WTC11 (cell line): Measurements from ENCODE around the gene PARP12. TPM values are rescaled to one million over a fixed set of nuclear protein-coding genes. Genes with fewer than 3 reads are reported as not detected.

Experiments used
- ATAC-seq: fragments of 200-7000 bp; cut with Tn5 transposase; 2 replicates; pipeline ENCODE4 v1.10.0; 2021; ENCODE audit warnings: mild to moderate bottlenecking, moderate library complexity
- CTCF ChIA-PET: fragments of 300-600 bp; sonication (Branson Sonifier 250); formaldehyde crosslinking; loops from one replicate; lab custom pipeline; 2021; ENCODE audit warnings: antibody characterized with exemption; lab: Charles Lee
- POLR2A ChIA-PET: fragments of 350-600 bp; sonication (Branson Sonifier 250); formaldehyde crosslinking; loops from one replicate; lab custom pipeline; 2021; ENCODE audit warnings: antibody characterized with exemption; lab: Charles Lee
- DNase-seq: peaks from one replicate; pipeline ENCODE4 v3.0.0; 2021; ENCODE audit warnings: low spot score
- H3K27ac Mint-ChIP-seq: 2 replicates; pipeline ENCODE4 v1.8.0; 2021; ENCODE audit warnings: mixed read lengths
- H3K27me3 Mint-ChIP-seq: 2 replicates; pipeline ENCODE4 v1.8.0; 2021; ENCODE audit warnings: low read depth, mild to moderate bottlenecking, moderate library complexity, mixed read lengths
- H3K36me3 Mint-ChIP-seq: 2 replicates; pipeline ENCODE4 v1.8.0; 2021; ENCODE audit warnings: mixed read lengths
- H3K4me1 Mint-ChIP-seq: 2 replicates; pipeline ENCODE4 v1.8.0; 2022; ENCODE audit warnings: mixed read lengths
- H3K4me3 Mint-ChIP-seq: 2 replicates; pipeline ENCODE4 v1.8.0; 2021; ENCODE audit warnings: mild to moderate bottlenecking, moderate library complexity, mixed read lengths
- H3K9me3 Mint-ChIP-seq: 2 replicates; pipeline ENCODE4 v1.8.0; 2021; ENCODE audit warnings: mixed read lengths
- ATF1 ChIP-seq: sonication (generic); formaldehyde crosslinking; IDR thresholded peaks from 2 replicates; pipeline ENCODE4 v1.8.1; 2023; ENCODE audit warnings: mild to moderate bottlenecking, moderate library complexity, missing genetic modification reagents
- ELF4 ChIP-seq: sonication (generic); formaldehyde crosslinking; IDR thresholded peaks from 2 replicates; pipeline ENCODE4 v1.8.1; 2022; ENCODE audit warnings: low read depth, mild to moderate bottlenecking, moderate library complexity, missing genetic modification reagents
- FOXK1 ChIP-seq: sonication (generic); formaldehyde crosslinking; IDR thresholded peaks from 2 replicates; pipeline ENCODE4 v1.8.0; 2022; ENCODE audit warnings: mild to moderate bottlenecking, moderate library complexity, missing genetic modification reagents
- FOXP1 ChIP-seq: sonication (generic); formaldehyde crosslinking; IDR thresholded peaks from 2 replicates; pipeline ENCODE4 v1.8.0; 2022; ENCODE audit warnings: missing genetic modification reagents, mild to moderate bottlenecking, moderate library complexity, borderline replicate concordance
- GRHL2 ChIP-seq: fragments of 250-450 bp; sonication (Bioruptor Pico); IDR thresholded peaks from 2 replicates; pipeline ENCODE4 v1.8.0; 2022; ENCODE audit warnings: mild to moderate bottlenecking, moderate library complexity; ENCODE audit not compliant: insufficient replicate concordance, severe bottlenecking
- HMGA2 ChIP-seq: fragments of 250-450 bp; sonication (Bioruptor Pico); IDR thresholded peaks from 2 replicates; pipeline ENCODE4 v1.4.0; 2021; ENCODE audit warnings: mild to moderate bottlenecking, moderate library complexity
- MYBL2 ChIP-seq: sonication (generic); formaldehyde crosslinking; IDR thresholded peaks from 2 replicates; pipeline ENCODE4 v1.8.1; 2023; ENCODE audit warnings: mild to moderate bottlenecking, moderate library complexity, missing genetic modification reagents
- NFE2L1 ChIP-seq: sonication (generic); formaldehyde crosslinking; IDR thresholded peaks from 2 replicates; pipeline ENCODE4 v1.8.1; 2023; ENCODE audit warnings: missing genetic modification reagents
- NR1H2 ChIP-seq: sonication (generic); formaldehyde crosslinking; IDR thresholded peaks from 2 replicates; pipeline ENCODE4 v1.9.0; 2021; ENCODE audit warnings: mild to moderate bottlenecking, moderate library complexity, missing genetic modification reagents
- SP1 ChIP-seq: sonication (generic); formaldehyde crosslinking; conservative IDR thresholded peaks from 2 replicates; pipeline ENCODE4 v1.8.1; 2022; ENCODE audit warnings: missing genetic modification reagents
- ZNF263 ChIP-seq: sonication (generic); formaldehyde crosslinking; IDR thresholded peaks from 2 replicates; pipeline ENCODE4 v1.8.1; 2022; ENCODE audit warnings: low read depth, mild to moderate bottlenecking, moderate library complexity, missing genetic modification reagents
- ZNF396 ChIP-seq: fragments of 250-450 bp; sonication (Bioruptor Pico); IDR thresholded peaks from 2 replicates; pipeline ENCODE4 v1.8.0; 2021; ENCODE audit warnings: mild to moderate bottlenecking, moderate library complexity, borderline replicate concordance
- total RNA-seq: library from RNA; stranded (reverse); gene quantifications from 3 replicates; pipeline ENCODE4 v1.2.3, GENCODE V29; 2021
- TF ChIP-seq, protein P1 (sequence below): fragments of 250-450 bp; sonication (Bioruptor Pico); conservative IDR thresholded peaks from 2 replicates; pipeline ENCODE4 v1.9.0; 2021; ENCODE audit warnings: mild to moderate bottlenecking
- TF ChIP-seq, protein P2 (sequence below): sonication (generic); formaldehyde crosslinking; IDR thresholded peaks from 2 replicates; pipeline ENCODE4 v1.8.0; 2023; ENCODE audit warnings: missing genetic modification reagents, mild to moderate bottlenecking, borderline replicate concordance
- TF ChIP-seq, protein P3 (sequence below): fragments of 250-450 bp; sonication (Bioruptor Pico); IDR thresholded peaks from 2 replicates; pipeline ENCODE4 v1.8.0; 2021; ENCODE audit warnings: mild to moderate bottlenecking
- TF ChIP-seq, protein P4 (sequence below): sonication (generic); formaldehyde crosslinking; IDR thresholded peaks from 2 replicates; pipeline ENCODE4 v1.8.1; 2022; ENCODE audit warnings: low read depth, mild to moderate bottlenecking, moderate library complexity, missing genetic modification reagents, borderline replicate concordance
- TF ChIP-seq, protein P5 (sequence below): sonication (generic); formaldehyde crosslinking; IDR thresholded peaks from 2 replicates; pipeline ENCODE4 v1.8.1; 2023; ENCODE audit warnings: mild to moderate bottlenecking, missing genetic modification reagents, moderate library complexity
- TF ChIP-seq, protein P6 (sequence below): fragments of 250-450 bp; sonication (Bioruptor Pico); IDR thresholded peaks from 2 replicates; pipeline ENCODE4 v1.9.0; 2021; ENCODE audit warnings: moderate library complexity, mild to moderate bottlenecking, inconsistent platforms, borderline replicate concordance
- TF ChIP-seq, protein P7 (sequence below): sonication (generic); formaldehyde crosslinking; IDR thresholded peaks from 2 replicates; pipeline ENCODE4 v1.8.0; 2022; ENCODE audit warnings: mild to moderate bottlenecking, missing genetic modification reagents
- TF ChIP-seq, protein P8 (sequence below): sonication (generic); formaldehyde crosslinking; IDR thresholded peaks from 2 replicates; pipeline ENCODE4 v1.8.0; 2022; ENCODE audit warnings: mild to moderate bottlenecking, missing genetic modification reagents

Gene PARP12
- total RNA-seq, 1 experiment from 2014 or later: 9.1 TPM

DNA sequence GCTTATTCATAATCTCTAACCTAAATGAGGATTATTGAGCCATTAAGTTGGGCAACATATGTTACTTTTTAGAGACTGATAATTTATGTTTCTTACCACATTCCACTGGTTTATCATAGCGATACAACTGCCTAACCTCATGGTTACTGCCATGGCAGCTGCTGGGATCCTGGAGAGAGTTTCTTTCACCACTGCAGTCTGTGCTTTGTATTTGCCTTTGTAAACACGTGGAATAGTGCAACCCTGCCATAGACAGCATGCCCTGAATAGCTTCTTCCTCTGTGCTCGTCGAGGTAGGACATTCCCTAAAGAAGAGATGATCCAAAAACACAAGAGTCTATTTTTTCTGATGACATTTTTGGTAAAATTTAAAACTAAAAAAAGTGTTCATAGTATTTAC lies 33.7 kb upstream of the PARP12 start:
- TF ChIP-seq, protein P1, sequence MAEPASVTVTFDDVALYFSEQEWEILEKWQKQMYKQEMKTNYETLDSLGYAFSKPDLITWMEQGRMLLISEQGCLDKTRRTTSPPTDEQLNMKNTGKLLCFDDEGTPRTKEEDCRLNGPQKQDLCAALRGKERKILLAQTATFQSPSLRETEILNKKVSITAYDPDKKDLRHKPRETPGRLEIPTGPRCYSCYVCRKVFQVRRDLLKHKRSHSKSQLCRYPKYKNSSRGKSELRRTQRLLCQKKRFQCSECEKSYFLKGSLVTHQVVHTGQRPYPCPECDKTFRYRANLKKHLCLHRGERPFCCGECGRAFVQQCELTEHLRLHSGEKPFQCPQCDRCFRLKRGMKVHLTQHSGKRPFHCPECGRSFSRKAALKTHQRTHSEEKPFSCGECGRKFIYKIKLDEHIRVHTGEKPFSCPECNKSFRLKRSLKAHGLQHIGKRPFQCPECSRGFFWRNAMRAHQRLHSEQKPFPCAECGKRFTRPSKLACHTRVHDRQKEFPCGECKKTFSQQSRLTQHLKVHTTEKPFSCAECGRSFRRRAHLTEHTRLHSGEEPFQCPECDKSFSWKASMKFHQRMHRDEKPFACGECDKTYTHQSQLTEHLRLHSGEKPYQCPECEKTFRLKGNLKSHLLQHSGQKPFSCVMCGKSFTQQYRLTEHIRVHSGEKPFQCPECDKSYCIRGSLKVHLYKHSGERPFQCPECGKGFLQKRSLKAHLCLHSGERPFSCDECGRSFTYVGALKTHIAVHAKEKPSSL (CRISPR knock-in tag): no peak
- TF ChIP-seq, protein P2, sequence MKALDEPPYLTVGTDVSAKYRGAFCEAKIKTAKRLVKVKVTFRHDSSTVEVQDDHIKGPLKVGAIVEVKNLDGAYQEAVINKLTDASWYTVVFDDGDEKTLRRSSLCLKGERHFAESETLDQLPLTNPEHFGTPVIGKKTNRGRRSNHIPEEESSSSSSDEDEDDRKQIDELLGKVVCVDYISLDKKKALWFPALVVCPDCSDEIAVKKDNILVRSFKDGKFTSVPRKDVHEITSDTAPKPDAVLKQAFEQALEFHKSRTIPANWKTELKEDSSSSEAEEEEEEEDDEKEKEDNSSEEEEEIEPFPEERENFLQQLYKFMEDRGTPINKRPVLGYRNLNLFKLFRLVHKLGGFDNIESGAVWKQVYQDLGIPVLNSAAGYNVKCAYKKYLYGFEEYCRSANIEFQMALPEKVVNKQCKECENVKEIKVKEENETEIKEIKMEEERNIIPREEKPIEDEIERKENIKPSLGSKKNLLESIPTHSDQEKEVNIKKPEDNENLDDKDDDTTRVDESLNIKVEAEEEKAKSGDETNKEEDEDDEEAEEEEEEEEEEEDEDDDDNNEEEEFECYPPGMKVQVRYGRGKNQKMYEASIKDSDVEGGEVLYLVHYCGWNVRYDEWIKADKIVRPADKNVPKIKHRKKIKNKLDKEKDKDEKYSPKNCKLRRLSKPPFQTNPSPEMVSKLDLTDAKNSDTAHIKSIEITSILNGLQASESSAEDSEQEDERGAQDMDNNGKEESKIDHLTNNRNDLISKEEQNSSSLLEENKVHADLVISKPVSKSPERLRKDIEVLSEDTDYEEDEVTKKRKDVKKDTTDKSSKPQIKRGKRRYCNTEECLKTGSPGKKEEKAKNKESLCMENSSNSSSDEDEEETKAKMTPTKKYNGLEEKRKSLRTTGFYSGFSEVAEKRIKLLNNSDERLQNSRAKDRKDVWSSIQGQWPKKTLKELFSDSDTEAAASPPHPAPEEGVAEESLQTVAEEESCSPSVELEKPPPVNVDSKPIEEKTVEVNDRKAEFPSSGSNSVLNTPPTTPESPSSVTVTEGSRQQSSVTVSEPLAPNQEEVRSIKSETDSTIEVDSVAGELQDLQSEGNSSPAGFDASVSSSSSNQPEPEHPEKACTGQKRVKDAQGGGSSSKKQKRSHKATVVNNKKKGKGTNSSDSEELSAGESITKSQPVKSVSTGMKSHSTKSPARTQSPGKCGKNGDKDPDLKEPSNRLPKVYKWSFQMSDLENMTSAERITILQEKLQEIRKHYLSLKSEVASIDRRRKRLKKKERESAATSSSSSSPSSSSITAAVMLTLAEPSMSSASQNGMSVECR (CRISPR knock-in tag): no peak
- TF ChIP-seq, protein P3, sequence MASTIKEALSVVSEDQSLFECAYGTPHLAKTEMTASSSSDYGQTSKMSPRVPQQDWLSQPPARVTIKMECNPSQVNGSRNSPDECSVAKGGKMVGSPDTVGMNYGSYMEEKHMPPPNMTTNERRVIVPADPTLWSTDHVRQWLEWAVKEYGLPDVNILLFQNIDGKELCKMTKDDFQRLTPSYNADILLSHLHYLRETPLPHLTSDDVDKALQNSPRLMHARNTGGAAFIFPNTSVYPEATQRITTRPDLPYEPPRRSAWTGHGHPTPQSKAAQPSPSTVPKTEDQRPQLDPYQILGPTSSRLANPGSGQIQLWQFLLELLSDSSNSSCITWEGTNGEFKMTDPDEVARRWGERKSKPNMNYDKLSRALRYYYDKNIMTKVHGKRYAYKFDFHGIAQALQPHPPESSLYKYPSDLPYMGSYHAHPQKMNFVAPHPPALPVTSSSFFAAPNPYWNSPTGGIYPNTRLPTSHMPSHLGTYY (CRISPR knock-in tag): no peak
- TF ChIP-seq ZNF263 (no peak), FOXP1 (CRISPR knock-in tag) (no peak), SP1 (no peak)
- TF ChIP-seq, protein P4, sequence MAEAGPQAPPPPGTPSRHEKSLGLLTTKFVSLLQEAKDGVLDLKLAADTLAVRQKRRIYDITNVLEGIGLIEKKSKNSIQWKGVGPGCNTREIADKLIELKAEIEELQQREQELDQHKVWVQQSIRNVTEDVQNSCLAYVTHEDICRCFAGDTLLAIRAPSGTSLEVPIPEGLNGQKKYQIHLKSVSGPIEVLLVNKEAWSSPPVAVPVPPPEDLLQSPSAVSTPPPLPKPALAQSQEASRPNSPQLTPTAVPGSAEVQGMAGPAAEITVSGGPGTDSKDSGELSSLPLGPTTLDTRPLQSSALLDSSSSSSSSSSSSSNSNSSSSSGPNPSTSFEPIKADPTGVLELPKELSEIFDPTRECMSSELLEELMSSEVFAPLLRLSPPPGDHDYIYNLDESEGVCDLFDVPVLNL (CRISPR knock-in tag): no peak
- TF ChIP-seq, protein P5, sequence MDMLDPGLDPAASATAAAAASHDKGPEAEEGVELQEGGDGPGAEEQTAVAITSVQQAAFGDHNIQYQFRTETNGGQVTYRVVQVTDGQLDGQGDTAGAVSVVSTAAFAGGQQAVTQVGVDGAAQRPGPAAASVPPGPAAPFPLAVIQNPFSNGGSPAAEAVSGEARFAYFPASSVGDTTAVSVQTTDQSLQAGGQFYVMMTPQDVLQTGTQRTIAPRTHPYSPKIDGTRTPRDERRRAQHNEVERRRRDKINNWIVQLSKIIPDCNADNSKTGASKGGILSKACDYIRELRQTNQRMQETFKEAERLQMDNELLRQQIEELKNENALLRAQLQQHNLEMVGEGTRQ (CRISPR knock-in tag): no peak
- Mint-ChIP-seq H3K4me3 (no peak overlapping the region), H3K36me3 (peaks cover 81% of the 10 kb centered on the region), H3K9me3 (peaks cover 3% of the 10 kb centered on the region; the same call in 1 of the 2 replicates), H3K27ac (no peak overlapping the region), H3K4me1 (no peaks in the 10 kb centered on the region), H3K27me3 (no peaks in the 10 kb centered on the region)
- POLR2A ChIA-PET: no interaction called here
- DNase-seq (no peak), ATAC-seq (no peak)
- CTCF ChIA-PET: no interaction called here

DNA sequence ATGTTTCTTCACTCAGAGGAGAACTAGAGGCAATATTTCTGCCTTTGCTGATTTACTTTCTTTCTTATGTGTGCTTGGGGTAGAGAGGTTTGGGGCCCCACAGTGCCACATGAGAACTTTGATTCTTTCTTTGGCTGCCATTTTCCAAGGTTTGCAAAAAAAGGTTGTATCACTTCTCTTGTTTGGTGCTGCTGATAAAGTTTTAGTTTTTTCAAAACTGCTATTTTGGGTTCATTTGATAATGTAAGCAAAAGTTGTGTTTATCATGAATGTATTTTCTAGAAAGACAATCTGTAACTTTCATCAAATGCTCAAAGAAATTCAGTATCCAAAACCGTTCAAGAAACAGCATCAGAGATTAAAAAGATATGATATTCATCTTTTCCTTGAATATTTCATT lies 30.6 kb upstream of the PARP12 start:
- TF ChIP-seq ATF1 (CRISPR knock-in tag) (no peak), MYBL2 (no peak), ELF4 (CRISPR knock-in tag) (no peak), FOXK1 (CRISPR knock-in tag) (no peak), NR1H2 (CRISPR knock-in tag) (no peak), ZNF396 (no peak), HMGA2 (CRISPR knock-in tag) (no peak), NFE2L1 (no peak), GRHL2 (CRISPR knock-in tag) (no peak)
- TF ChIP-seq, protein P6, sequence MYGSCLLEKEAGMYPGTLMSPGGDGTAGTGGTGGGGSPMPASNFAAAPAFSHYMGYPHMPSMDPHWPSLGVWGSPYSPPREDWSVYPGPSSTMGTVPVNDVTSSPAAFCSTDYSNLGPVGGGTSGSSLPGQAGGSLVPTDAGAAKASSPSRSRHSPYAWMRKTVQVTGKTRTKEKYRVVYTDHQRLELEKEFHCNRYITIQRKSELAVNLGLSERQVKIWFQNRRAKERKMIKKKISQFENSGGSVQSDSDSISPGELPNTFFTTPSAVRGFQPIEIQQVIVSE (CRISPR knock-in tag): no peak
- TF ChIP-seq, protein P7, sequence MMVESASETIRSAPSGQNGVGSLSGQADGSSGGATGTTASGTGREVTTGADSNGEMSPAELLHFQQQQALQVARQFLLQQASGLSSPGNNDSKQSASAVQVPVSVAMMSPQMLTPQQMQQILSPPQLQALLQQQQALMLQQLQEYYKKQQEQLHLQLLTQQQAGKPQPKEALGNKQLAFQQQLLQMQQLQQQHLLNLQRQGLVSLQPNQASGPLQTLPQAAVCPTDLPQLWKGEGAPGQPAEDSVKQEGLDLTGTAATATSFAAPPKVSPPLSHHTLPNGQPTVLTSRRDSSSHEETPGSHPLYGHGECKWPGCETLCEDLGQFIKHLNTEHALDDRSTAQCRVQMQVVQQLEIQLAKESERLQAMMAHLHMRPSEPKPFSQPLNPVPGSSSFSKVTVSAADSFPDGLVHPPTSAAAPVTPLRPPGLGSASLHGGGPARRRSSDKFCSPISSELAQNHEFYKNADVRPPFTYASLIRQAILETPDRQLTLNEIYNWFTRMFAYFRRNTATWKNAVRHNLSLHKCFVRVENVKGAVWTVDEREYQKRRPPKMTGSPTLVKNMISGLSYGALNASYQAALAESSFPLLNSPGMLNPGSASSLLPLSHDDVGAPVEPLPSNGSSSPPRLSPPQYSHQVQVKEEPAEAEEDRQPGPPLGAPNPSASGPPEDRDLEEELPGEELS (CRISPR knock-in tag): no peak
- TF ChIP-seq, protein P8, sequence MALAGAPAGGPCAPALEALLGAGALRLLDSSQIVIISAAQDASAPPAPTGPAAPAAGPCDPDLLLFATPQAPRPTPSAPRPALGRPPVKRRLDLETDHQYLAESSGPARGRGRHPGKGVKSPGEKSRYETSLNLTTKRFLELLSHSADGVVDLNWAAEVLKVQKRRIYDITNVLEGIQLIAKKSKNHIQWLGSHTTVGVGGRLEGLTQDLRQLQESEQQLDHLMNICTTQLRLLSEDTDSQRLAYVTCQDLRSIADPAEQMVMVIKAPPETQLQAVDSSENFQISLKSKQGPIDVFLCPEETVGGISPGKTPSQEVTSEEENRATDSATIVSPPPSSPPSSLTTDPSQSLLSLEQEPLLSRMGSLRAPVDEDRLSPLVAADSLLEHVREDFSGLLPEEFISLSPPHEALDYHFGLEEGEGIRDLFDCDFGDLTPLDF: no peak
- TF ChIP-seq, all 79 proteins: peak for 0
- DNase-seq (no peak), ATAC-seq (no peak)
- Mint-ChIP-seq H3K27ac (no peak overlapping the region), H3K27me3 (no peaks in the 10 kb centered on the region), H3K4me3 (no peak overlapping the region), H3K36me3 (peaks cover 69% of the 10 kb centered on the region), H3K9me3 (peaks cover 3% of the 10 kb centered on the region; the same call in 1 of the 2 replicates), H3K4me1 (no peaks in the 10 kb centered on the region)
- ChIA-PET POLR2A (no interaction called here), CTCF (no interaction called here)
